Smooth muscle cell (in vitro differentiated cells): ENCODE measurements around the gene KDM1B. TPM values are rescaled to one million over a fixed set of nuclear protein-coding genes. Genes with fewer than 3 reads are reported as not detected.
"Not testable (repeated sequence)": the region's sequence is repeated elsewhere in the genome, so short reads cannot be mapped to it uniquely, and the experiment has no call there.

ENCODE experiments used
- DNase-seq: peaks from one replicate; lab custom pipeline; 2025; ENCODE audit not compliant: unreplicated experiment; lab: John Stamatoyannopoulos, UW
- H2AFZ ChIP-seq: fragments of 200-600 bp; sonication (generic); 2 replicates; pipeline ENCODE4 v1.6.0; 2016; ENCODE audit warnings: antibody characterized with exemption, low read depth, mild to moderate bottlenecking
- H3F3A ChIP-seq: fragments of 200-600 bp; sonication (generic); 2 replicates; pipeline ENCODE4 v1.6.0; 2017; ENCODE audit warnings: antibody characterized with exemption, low read depth
- H3K27ac ChIP-seq: fragments of 200-600 bp; sonication (generic); 2 replicates; pipeline ENCODE4 v1.5.1; 2016; ENCODE audit warnings: low read depth, mild to moderate bottlenecking
- H3K27me3 ChIP-seq: fragments of 200-600 bp; sonication (generic); 2 replicates; pipeline ENCODE4 v1.6.1; 2016; ENCODE audit warnings: low read depth, mild to moderate bottlenecking
- H3K36me3 ChIP-seq: fragments of 200-600 bp; sonication (generic); 2 replicates; pipeline ENCODE4 v1.5.1; 2016; ENCODE audit warnings: low read depth
- H3K4me1 ChIP-seq: fragments of 200-600 bp; sonication (generic); 2 replicates; pipeline ENCODE4 v1.5.1; 2016; ENCODE audit warnings: low read depth
- H3K4me2 ChIP-seq: fragments of 200-600 bp; sonication (generic); 2 replicates; pipeline ENCODE4 v1.6.0; 2016; ENCODE audit warnings: mild to moderate bottlenecking
- H3K4me3 ChIP-seq: fragments of 200-600 bp; sonication (generic); 2 replicates; pipeline ENCODE4 v1.5.1; 2016; ENCODE audit warnings: mild to moderate bottlenecking
- H3K79me2 ChIP-seq: fragments of 200-600 bp; sonication (generic); 2 replicates; pipeline ENCODE4 v1.6.0; 2016; ENCODE audit warnings: low read depth, mild to moderate bottlenecking
- H3K9ac ChIP-seq: fragments of 200-600 bp; sonication (generic); 2 replicates; pipeline ENCODE4 v1.6.0; 2016; ENCODE audit warnings: low read depth
- H3K9me3 ChIP-seq: fragments of 200-600 bp; sonication (generic); replicated peaks from 2 replicates; pipeline ENCODE4 v1.5.1; 2016; ENCODE audit warnings: low read depth
- H4K20me1 ChIP-seq: fragments of 200-600 bp; sonication (generic); 2 replicates; pipeline ENCODE4 v1.6.0; 2016; ENCODE audit warnings: low read depth
- WGBS: methylation state at CpG from one replicate; pipeline ENCODE4 v1.1.7; 2016; ENCODE audit warnings: low lambda C conversion rate; 5-methylcytosine and 5-hydroxymethylcytosine counted together
- polyA plus RNA-seq: library from polyadenylated mRNA; unstranded; fragments of >200 nt; fragmentation: Nextera tagmentation; extraction: Ambion mirVana; gene quantifications from 2 replicates; pipeline ENCODE4 v1.2.1, GENCODE V29; 2016
- total RNA-seq: library from RNA; depleted of rRNA; stranded (reverse); fragments of >200 nt; gene quantifications from 2 replicates; pipeline ENCODE4 v1.2.3, GENCODE V29; 2014
- TF ChIP-seq, protein P1 (sequence below): fragments of 200-600 bp; sonication (generic); IDR thresholded peaks from 2 replicates; pipeline ENCODE4 v1.5.1; 2017; ENCODE audit warnings: borderline replicate concordance, mild to moderate bottlenecking, antibody characterized with exemption; ENCODE audit not compliant: insufficient read depth, poor library complexity, severe bottlenecking

The KDM1B gene
- total and polyA plus RNA-seq, 2 experiments from 2014 or later = 8.2 to 15.8 TPM

DNA sequence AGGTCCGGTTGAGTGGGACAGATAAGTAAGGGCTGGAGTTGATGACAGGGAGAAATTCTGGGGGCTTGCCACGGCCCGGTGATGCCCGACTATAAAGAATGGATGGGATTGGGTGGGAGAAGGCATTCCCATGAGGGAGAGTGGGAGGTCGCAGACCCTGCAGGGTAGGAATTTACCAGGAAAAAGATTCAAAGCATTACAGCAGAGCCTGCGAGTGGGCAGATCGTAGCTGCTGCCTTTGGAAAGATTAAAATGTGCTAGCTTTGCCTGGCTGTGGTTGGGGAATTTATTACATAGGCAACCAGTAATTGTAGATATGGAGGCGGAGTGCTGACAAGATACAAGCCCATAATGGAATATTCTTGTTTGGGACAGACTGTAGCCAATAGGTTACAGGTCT is 49.5 kb downstream of the KDM1B start:
- DNase-seq = no peak
- Histone ChIP-seq H3K79me2 (no peaks in the 10 kb centered on the region), H2AFZ (no peak overlapping the region), H3K4me2 (peak overlapping the region; percentile 60), H3K27ac (peak overlapping the region; percentile 18), H3K9ac (no peak overlapping the region), H3K36me3 (no peaks in the 10 kb centered on the region), H3K4me3 (no peak overlapping the region), H3K27me3 (no peaks in the 10 kb centered on the region), H3F3A (no peaks in the 10 kb centered on the region), H3K9me3 (no peaks in the 10 kb centered on the region), H4K20me1 (no peaks in the 10 kb centered on the region), H3K4me1 (peaks cover 5% of the 10 kb centered on the region)
- TF ChIP-seq, protein P1, sequence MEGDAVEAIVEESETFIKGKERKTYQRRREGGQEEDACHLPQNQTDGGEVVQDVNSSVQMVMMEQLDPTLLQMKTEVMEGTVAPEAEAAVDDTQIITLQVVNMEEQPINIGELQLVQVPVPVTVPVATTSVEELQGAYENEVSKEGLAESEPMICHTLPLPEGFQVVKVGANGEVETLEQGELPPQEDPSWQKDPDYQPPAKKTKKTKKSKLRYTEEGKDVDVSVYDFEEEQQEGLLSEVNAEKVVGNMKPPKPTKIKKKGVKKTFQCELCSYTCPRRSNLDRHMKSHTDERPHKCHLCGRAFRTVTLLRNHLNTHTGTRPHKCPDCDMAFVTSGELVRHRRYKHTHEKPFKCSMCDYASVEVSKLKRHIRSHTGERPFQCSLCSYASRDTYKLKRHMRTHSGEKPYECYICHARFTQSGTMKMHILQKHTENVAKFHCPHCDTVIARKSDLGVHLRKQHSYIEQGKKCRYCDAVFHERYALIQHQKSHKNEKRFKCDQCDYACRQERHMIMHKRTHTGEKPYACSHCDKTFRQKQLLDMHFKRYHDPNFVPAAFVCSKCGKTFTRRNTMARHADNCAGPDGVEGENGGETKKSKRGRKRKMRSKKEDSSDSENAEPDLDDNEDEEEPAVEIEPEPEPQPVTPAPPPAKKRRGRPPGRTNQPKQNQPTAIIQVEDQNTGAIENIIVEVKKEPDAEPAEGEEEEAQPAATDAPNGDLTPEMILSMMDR = no peak
- 45% methylated on average over 8 of the region's 8 CpGs for WGBS

GRCh38 chr6:18206591-18206990 is 51.4 kb downstream of the KDM1B start:
- DNase-seq = no peak
- peaks cover 5% of the 10 kb centered on the region for H3K4me1 ChIP-seq
- H3K79me2 ChIP-seq = no peaks in the 10 kb centered on the region
- H2AFZ ChIP-seq = no peak overlapping the region
- no peaks in the 10 kb centered on the region for H3K36me3 ChIP-seq
- no peaks in the 10 kb centered on the region for H4K20me1 ChIP-seq
- no peaks in the 10 kb centered on the region for H3K9me3 ChIP-seq
- TF ChIP-seq, protein P1 = no peak
- H3K27ac ChIP-seq = no peak overlapping the region
- no peaks in the 10 kb centered on the region for H3K27me3 ChIP-seq
- no peak overlapping the region for H3K9ac ChIP-seq
- no peaks in the 10 kb centered on the region for H3F3A ChIP-seq
- H3K4me3 ChIP-seq = no peak overlapping the region
- WGBS = 96% methylated on average over 6 of the region's 6 CpGs
- H3K4me2 ChIP-seq = no peak overlapping the region

DNA sequence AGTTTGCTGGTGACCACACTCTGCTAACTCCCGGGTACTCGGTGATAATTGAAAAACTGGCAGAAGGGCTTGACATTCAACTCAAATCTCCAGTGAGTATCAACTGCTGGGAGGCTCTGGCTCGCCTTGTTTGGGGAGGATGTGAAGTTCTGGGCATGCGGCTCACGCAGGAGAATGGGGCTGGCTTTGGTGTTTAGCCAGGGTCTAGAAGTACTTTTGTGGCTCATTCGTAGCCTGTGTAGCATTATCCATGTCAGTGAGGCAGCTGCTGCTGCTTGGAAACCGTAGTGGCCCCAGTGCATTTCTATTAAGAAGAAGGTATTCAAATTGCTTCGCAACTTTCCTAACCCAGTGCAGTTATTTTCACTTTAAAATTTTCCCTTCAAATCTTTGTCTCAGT is 52.2 kb downstream of the KDM1B start:
- Histone ChIP-seq H3K9me3 (no peaks in the 10 kb centered on the region), H3K79me2 (no peaks in the 10 kb centered on the region), H3F3A (no peaks in the 10 kb centered on the region), H4K20me1 (no peaks in the 10 kb centered on the region), H2AFZ (no peak overlapping the region), H3K27ac (no peak overlapping the region), H3K4me1 (peaks cover 5% of the 10 kb centered on the region), H3K27me3 (no peaks in the 10 kb centered on the region), H3K4me3 (no peak overlapping the region), H3K9ac (no peak overlapping the region), H3K4me2 (no peak overlapping the region), H3K36me3 (no peaks in the 10 kb centered on the region)
- no peak for DNase-seq
- WGBS = 95% methylated on average over 8 of the region's 8 CpGs
- TF ChIP-seq, protein P1 = no peak

GRCh38 chr6:18207949-18208348 is 52.7 kb downstream of the KDM1B start:
- Histone ChIP-seq H3K9me3 (no peaks in the 10 kb centered on the region), H3K9ac (no peak overlapping the region), H3K36me3 (no peaks in the 10 kb centered on the region), H3K27me3 (no peaks in the 10 kb centered on the region), H4K20me1 (no peaks in the 10 kb centered on the region), H2AFZ (no peak overlapping the region), H3K79me2 (no peaks in the 10 kb centered on the region), H3K4me1 (peaks cover 5% of the 10 kb centered on the region), H3F3A (no peaks in the 10 kb centered on the region), H3K4me2 (no peak overlapping the region), H3K27ac (no peak overlapping the region), H3K4me3 (no peak overlapping the region)
- 49% methylated on average over 2 of the region's 2 CpGs for WGBS
- no peak for DNase-seq
- TF ChIP-seq, protein P1 = no peak

DNA sequence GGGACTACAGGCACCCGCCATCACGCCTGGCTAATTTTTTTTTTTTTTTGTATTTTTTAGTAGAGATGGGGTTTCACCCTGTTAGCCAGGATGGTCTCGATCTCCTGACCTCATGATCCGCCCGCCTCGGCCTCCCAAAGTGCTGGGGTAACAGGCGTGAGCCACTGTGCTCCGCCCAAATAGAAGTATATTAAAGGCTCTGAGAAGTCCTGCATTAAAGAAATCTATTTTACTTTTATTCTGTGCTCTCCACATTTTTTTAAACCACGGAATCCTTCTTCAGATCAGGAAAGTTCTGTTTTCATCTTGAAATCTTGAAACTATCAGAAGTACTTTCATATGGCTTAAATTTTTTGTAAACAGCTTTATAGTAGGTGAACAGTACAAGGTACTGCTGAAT is 53.6 kb downstream of the KDM1B start:
- not testable (repeated sequence) for H3K36me3 ChIP-seq, H3K4me1 ChIP-seq, H2AFZ ChIP-seq, H3K4me3 ChIP-seq, H4K20me1 ChIP-seq, H3K9ac ChIP-seq, H3F3A ChIP-seq, H3K27ac ChIP-seq, DNase-seq, H3K79me2 ChIP-seq, H3K27me3 ChIP-seq, H3K4me2 ChIP-seq, H3K9me3 ChIP-seq
- 85% methylated on average over 9 of the region's 9 CpGs for WGBS
